G401 (cell line): ENCODE measurements around the gene MAGI2. TPM values are rescaled to one million over a fixed set of nuclear protein-coding genes. Genes with fewer than 3 reads are reported as not detected.
A peak's percentile ranks its signal among the peaks of the same experiment; 100 is the strongest.

Experiments
- DNase-seq: peaks from one replicate; pipeline ENCODE4 v3.0.0-alpha.2; 2015; ENCODE audit warnings: low spot score
- in situ Hi-C: cut with HindIII; loops from 2 replicates; pipeline ENCODE4 v1.10.0; 2016; ENCODE audit warnings: low sequenced_read_pairs, mixed read lengths
- total RNA-seq: library from RNA; depleted of rRNA; stranded (reverse); fragments of >200 nt; shearing (Covaris generic); gene quantifications from 2 replicates; pipeline ENCODE4 v1.2.3, GENCODE V29; 2014

The MAGI2 gene
- total RNA-seq, 1 experiment from 2014 or later: not detected

GRCh38 chr7:78226059-78226719, 1227.3 kb downstream of the MAGI2 start:
- in situ Hi-C loops: no loop called here
- peak; percentile 16 for DNase-seq

GRCh38 chr7:78225534-78225933, 1227.9 kb downstream of the MAGI2 start:
- in situ Hi-C loops: no loop called here

GRCh38 chr7:78224923-78225322, 1228.5 kb downstream of the MAGI2 start:
- in situ Hi-C loops: no loop called here
- DNase-seq: no peak

More at GRCh38 chr7:78225534-78225933, 1227.9 kb downstream of the MAGI2 start:
- DNase-seq: no peak

DNA sequence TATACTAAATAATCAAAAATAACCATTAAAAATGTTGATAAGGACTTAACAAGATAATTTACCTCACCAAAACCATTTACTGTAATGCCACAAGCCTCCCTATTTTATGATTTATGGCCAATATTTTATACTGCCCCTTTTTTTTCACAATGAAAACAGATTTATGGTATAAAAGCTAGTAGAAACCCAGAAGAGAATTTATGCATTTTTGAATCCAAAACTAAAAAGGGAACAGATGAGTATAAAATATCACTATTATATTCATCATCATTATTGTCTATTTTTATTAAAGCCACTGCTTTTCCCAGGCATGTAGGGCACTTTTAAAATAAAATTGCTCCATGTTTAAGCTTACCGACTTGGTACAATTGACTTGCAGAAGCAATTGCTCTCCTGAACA, 1229.9 kb downstream of the MAGI2 start:
- in situ Hi-C loops: no loop called here
- DNase-seq: no peak

DNA sequence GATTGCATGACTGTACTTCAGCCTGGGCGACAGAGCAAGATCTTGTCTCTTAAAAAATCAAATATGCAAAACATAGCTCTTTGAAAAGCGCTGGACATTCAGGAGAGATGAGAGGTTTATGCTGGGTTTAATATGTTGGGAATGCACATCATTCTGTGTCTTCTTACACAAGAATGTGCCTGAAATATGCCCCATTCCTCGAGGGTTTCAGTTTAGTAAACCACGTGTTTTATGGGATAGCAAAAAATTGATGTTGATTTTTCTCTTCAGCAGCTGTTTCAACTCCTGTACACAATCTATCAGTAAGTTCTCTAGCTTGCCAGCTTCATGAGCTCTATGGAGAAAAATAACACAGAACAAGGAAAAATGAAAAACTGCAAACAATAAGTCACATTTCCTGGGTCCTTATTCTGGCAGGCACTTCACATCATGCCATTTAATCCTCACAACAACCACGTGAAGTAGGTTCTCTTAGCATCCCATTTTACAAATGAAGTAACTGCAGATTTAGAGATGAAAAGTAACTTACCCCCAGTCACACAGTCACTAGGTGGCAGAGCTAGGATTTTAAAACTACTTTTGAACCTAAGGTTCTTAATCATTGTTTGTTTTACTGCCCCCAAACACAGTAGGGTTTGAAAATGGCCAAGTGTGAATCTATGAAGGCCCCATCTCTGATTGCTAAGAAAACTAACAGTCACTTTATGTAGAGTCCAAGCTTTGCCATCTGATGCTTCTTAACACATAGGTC, 1231.3 kb downstream of the MAGI2 start:
- in situ Hi-C loops: no loop called here

DNA sequence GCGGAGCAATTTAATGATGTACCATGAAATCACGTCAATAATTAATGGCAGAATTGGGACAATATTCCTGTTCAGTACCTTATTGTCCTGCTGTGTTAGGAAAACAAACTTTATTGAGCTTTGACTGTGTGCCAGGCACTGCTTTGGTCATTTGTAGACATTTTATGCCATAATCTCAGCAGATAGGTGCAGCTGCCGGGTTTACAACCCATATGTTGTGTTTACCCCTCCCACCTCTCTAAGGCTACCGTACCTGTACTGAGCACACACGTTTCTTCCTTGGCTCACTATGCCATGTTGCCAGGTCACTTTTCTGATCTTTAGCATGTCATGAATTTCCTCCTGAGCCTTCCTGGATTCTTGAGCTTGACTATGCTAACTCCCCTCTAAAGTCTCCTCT, 1232.7 kb downstream of the MAGI2 start:
- in situ Hi-C loops: no loop called here
- DNase-seq: no peak

More for the DNA sequence above, 1231.3 kb downstream of the MAGI2 start:
- no peak for DNase-seq

GRCh38 chr7:78218876-78219275, 1234.6 kb downstream of the MAGI2 start:
- DNase-seq: no peak
- in situ Hi-C loops: no loop called here

DNA sequence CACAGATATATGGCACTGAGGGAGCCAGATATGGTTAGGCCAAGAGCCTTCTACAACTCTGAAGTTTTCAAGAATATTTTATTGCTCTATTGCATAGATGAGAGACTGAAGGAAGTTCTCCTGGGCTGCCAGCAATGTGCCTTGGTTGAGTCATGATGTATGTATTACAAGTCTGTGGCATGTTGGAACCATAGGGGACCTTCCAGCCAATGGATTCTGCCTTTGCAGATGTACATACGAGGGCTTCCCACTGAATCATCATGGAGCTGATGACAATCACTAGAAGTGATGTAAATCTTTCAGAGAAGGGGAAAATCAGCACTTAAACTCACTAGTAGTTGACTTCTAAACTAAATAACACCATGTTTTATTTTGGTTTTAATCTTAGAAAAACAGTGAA, 1235.4 kb downstream of the MAGI2 start:
- in situ Hi-C loops: no loop called here
- DNase-seq: no peak

DNA sequence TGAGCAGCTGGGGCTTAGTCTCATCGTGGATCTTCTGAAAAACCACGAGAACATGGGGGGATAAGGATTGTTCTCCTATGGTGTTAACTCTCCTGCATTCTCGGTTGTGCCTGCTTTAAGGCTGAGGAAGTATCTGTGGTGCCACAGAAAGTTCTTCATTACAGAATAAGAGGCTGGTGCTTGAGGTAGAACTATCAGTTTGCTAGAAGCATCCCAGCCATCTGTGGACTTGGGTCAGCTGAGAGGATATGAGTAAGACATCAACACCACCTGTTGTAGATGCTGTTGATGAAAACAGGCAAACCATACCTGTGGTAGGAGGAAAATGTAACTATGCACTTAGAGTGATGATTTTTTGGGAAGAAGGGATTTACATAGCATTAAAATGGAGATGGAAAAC, 1238.3 kb downstream of the MAGI2 start:
- in situ Hi-C loops: no loop called here
- no peak for DNase-seq

DNA sequence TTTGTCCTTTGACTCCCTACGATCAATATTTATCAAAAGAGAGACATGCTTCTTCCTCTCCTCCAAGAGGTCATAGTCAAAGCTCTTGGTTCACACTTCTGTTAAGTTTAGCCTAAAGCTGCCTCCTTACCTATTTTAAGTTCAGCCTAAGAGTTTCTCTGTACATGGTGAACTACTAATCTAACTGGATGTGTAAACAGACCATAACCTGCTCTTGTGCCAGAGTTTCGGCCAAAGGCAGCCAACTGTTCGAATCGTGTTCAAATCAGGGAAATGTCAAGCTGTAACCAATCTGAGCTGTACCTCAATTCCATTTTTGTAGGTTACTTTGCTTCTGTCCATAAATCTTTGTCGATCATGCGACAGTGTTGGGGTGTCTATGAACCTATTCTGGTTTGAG, 1240.1 kb downstream of the MAGI2 start:
- in situ Hi-C loops: no loop called here
- DNase-seq: no peak

DNA sequence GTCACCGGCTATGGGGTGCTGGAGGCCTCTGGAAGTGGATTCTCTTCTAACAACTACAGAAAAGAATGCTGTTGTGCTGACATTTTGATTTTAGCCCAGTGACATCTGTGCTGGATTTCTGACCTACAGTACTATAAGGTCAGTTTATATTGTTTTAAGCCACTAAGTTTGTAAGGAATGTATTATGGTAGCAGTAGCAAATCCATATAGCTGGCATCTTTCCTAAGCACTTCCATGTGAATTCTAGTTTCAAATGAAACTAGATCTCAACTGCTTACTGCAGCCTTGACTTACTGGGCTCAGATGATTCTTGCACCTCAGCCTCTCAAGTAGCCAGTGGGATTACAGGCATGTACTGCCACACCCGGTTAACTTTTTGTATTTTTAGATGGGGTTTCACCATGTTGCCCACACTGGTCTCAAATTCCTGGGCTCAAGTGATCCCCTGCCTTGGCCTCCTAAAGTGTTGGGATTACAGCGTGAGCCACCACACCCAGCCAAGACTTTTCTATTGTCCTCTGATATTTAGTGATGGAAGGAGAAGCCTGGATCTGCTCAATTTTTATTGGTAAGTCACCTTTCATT, 1240.9 kb downstream of the MAGI2 start:
- in situ Hi-C loops: no loop called here
- no peak for DNase-seq

DNA sequence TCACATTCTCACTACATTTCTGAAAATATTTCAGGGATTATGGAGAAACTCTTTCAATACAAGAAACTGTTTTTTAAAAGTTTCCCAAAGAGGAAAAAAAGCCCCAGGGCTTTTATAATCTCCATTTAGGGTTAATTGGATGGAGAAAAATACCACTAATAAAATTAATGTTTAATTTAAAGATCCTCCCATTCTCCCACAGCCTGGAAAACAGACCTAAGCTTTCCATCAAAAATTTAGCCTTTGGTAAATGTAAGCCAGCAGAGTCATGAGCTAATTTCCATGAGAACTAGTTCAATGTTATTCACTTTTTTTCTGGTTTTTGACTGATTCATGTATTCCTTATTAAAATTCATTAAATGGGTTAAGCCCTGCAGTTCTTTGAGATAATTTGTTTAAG, 1246.2 kb downstream of the MAGI2 start:
- DNase-seq: no peak

DNA sequence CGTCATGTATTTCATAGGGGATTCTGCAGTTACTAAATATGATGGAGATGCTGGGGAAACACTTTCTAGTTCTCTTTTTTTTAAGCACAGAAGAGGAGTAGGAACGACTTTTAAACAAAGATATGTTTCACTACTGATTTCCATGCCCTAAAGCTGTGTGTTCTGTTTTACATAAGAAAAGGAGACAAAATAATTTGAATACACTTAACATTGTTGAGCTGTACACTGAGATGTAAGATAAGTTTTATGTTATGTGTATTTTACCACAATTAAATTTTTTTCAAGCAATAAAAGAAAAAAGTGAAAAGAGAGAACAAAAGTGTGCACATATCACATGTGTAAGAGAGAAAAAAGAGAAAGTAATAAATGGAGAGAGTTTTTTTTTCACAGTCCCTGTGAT, 1246.7 kb downstream of the MAGI2 start:
- in situ Hi-C loops: no loop called here
- DNase-seq: no peak

More for the DNA sequence above, 1246.2 kb downstream of the MAGI2 start:
- in situ Hi-C loops: no loop called here

- in situ Hi-C loops: no loop called here
- no peak for DNase-seq
Measured at GRCh38 chr7:78203042-78203720, 1250.3 kb downstream of the MAGI2 start.

GRCh38 chr7:78198756-78199155, 1254.7 kb downstream of the MAGI2 start:
- in situ Hi-C loops: no loop called here

DNA sequence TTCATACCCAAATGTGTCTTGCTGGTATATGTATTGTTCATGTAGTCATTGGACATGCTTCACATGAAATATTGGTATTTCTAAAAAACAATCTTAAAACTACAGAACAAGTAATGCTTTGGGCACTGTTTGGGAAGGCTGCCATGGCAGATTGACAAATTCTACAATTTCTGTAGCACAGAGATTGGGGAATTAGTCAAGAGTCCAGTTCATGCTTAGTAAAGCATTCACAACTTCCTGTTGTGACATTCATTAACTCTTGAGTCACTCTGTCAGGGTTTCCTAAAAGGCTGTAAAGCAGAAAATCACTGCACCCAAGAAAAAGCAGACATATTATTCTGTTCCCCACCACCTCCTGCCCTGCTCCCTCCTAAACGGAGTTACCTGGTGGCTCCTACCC, 1256.0 kb downstream of the MAGI2 start:
- no peak for DNase-seq
- in situ Hi-C loops: no loop called here

More at GRCh38 chr7:78198756-78199155, 1254.7 kb downstream of the MAGI2 start:
- no peak for DNase-seq

DNA sequence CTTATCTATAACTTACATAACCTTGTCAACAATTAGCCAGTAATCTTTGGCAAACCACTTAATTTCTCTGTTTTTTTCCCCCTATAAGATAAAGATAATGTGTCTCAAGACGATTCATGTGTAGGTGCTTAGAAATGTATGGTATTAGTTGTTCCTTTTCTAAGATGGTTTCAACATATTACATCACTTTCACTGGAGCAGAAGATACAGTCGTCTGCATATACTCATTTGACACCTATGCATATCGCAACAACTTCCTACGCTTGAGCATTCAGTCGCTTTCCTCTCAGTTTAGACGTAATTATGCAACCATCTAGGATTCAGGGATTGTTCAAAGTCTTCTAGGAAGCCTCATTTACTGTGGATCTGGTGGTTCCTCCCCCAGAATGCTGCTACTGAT, 1258.2 kb downstream of the MAGI2 start:
- DNase-seq: no peak
- in situ Hi-C loops: no loop called here

DNA sequence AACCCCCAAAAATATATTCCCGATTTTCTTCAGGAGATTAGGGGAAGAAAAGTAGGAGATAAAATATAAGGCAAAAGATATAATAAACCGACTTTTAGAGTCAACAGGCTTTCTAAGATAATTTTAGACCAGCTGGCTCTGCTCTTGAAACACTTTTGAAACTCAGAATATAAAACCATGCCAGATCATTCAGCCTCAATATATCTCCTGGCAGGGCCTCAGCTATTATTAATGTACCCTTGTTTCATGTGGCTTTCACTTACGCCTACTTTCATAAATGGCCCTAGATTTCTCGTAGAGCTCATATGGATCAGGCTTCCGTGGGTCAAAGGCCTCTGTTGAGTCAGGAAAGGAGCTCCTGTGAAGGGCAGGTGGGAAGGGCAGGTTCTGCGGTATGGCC, 1258.9 kb downstream of the MAGI2 start:
- in situ Hi-C loops: no loop called here
- no peak for DNase-seq

GRCh38 chr7:78191475-78192079, 1261.9 kb downstream of the MAGI2 start:
- in situ Hi-C loops: no loop called here
- no peak for DNase-seq

DNA sequence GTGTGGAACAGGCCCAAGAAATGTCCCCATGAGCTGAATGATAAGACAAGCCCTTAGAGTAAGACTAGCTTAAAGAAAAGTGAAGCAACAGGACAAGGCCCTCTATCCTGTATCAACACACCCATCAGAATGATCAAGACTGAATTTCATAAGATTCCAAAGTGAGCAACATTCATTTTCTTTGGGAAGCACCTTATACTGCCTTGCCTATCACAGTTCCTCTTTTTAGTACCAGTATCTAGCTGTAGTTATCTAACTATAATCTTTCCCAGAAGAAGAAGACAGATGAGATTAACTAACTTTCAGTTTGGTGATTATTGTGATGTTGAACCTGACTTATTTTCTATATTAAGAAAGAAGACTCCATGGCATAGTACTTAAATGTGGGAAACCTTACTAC, 1263.7 kb downstream of the MAGI2 start:
- in situ Hi-C loops: no loop called here
- DNase-seq: no peak
